ENCODE results near the gene CACNA1I. TPM values are rescaled to one million over a fixed set of nuclear protein-coding genes. Genes with fewer than 3 reads are reported as not detected.

Gene CACNA1I
- total and polyA plus RNA-seq, 2 experiments from 2014 or later, result 0.42 to 2.4 TPM

GRCh38 chr22:39699631-39700360 is 129.2 kb downstream of the CACNA1I start:
- H3K4me3 Mint-ChIP-seq, result no peak overlapping the region
- H3K36me3 Mint-ChIP-seq (ENCODE audit: low read depth), result no peaks in the 10 kb centered on the region
- Histone ChIP-seq H3K9me2 (ENCODE audit: insufficient read depth) (no peaks in the 10 kb centered on the region), H2AFZ (no peak overlapping the region), H3K36me3 (ENCODE audit: insufficient read depth) (no peaks in the 10 kb centered on the region), H3F3A (replicated peaks; ENCODE audit: low read depth) (no peaks in the 10 kb centered on the region), H3K4me1 (ENCODE audit: insufficient read depth) (no peaks in the 10 kb centered on the region), H3K27me3 (ENCODE audit: insufficient read depth) (no peaks in the 10 kb centered on the region), H3K79me2 (replicated peaks; ENCODE audit: insufficient read depth) (no peaks in the 10 kb centered on the region), H4K20me1 (replicated peaks; ENCODE audit: insufficient read depth) (no peaks in the 10 kb centered on the region), H3K27ac (ENCODE audit: low read depth) (no peak overlapping the region), H3K4me3 (no peak overlapping the region), H3K4me2 (no peak overlapping the region)
- no peaks in the 10 kb centered on the region for H3K4me1 Mint-ChIP-seq
- H3K27me3 Mint-ChIP-seq (ENCODE audit: insufficient read depth, low read depth, poor library complexity), result peaks cover 11% of the 10 kb centered on the region
- no peak overlapping the region for H3K27ac Mint-ChIP-seq
- TF ChIP-seq CREB1 (CRISPR knock-in tag; IDR thresholded peaks at IDR 0.05; ENCODE audit: low read depth), result no peak
- TF ChIP-seq STAT1 (IDR thresholded peaks at IDR 0.05; ENCODE audit: unreplicated experiment), result no peak
- TF ChIP-seq, protein P1, sequence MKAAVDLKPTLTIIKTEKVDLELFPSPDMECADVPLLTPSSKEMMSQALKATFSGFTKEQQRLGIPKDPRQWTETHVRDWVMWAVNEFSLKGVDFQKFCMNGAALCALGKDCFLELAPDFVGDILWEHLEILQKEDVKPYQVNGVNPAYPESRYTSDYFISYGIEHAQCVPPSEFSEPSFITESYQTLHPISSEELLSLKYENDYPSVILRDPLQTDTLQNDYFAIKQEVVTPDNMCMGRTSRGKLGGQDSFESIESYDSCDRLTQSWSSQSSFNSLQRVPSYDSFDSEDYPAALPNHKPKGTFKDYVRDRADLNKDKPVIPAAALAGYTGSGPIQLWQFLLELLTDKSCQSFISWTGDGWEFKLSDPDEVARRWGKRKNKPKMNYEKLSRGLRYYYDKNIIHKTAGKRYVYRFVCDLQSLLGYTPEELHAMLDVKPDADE (IDR thresholded peaks at IDR 0.05), result no peak
- TF ChIP-seq NANOG (IDR thresholded peaks at IDR 0.05; ENCODE audit: borderline replicate concordance), result no peak
- ATAC-seq (no peak), DNase-seq (ENCODE audit: low spot score) (no peak)
- H3K9me3 Mint-ChIP-seq, result no peaks in the 10 kb centered on the region

DNA sequence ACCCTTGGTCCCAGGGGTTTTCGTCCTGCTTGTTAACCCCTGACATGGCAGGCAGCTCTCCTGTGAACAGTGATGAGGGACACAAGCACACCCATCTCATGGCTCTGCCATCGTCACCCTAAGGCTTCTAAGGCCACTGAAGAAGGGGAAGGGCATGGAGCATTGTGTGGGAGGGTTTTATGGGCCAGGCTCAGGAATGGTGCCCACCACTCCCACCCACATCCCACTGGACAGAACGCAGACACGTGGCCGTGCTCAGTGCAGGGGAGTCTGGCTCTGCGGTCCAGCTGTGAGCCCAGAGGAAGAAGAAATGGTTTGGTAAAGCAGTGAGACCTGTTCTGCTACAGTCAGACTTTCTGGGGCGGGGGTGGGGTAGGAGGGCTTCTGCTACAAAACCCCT is 130.0 kb downstream of the CACNA1I start:
- H3K4me1 ChIP-seq (ENCODE audit: insufficient read depth), result no peaks in the 10 kb centered on the region
- H3K27me3 Mint-ChIP-seq (ENCODE audit: insufficient read depth, low read depth, poor library complexity), result peaks cover 11% of the 10 kb centered on the region
- no peaks in the 10 kb centered on the region for H4K20me1 ChIP-seq (replicated peaks; ENCODE audit: insufficient read depth)
- no peak overlapping the region for H3K4me2 ChIP-seq
- ATAC-seq (no peak), DNase-seq (ENCODE audit: low spot score) (no peak)
- no peak overlapping the region for H3K27ac ChIP-seq (ENCODE audit: low read depth)
- no peaks in the 10 kb centered on the region for H3K9me3 Mint-ChIP-seq
- no peak overlapping the region for H2AFZ ChIP-seq
- H3K4me3 ChIP-seq, result no peak overlapping the region
- no peak overlapping the region for H3K27ac Mint-ChIP-seq
- no peak overlapping the region for H3K4me3 Mint-ChIP-seq
- no peaks in the 10 kb centered on the region for H3F3A ChIP-seq (replicated peaks; ENCODE audit: low read depth)
- TF ChIP-seq ZNF114 (CRISPR knock-in tag; IDR thresholded peaks at IDR 0.05) (no peak), STAT1 (IDR thresholded peaks at IDR 0.05; ENCODE audit: unreplicated experiment) (no peak), REST (IDR thresholded peaks at IDR 0.05; ENCODE audit: unreplicated experiment) (no peak), NANOG (IDR thresholded peaks at IDR 0.05; ENCODE audit: borderline replicate concordance) (no peak), CREB1 (CRISPR knock-in tag; IDR thresholded peaks at IDR 0.05; ENCODE audit: low read depth) (no peak)
- TF ChIP-seq, protein P1 (IDR thresholded peaks at IDR 0.05), result no peak
- H3K36me3 ChIP-seq (ENCODE audit: insufficient read depth), result no peaks in the 10 kb centered on the region
- H3K27me3 ChIP-seq (ENCODE audit: insufficient read depth), result no peaks in the 10 kb centered on the region
- no peaks in the 10 kb centered on the region for H3K36me3 Mint-ChIP-seq (ENCODE audit: low read depth)
- H3K9me2 ChIP-seq (ENCODE audit: insufficient read depth), result no peaks in the 10 kb centered on the region
- H3K79me2 ChIP-seq (replicated peaks; ENCODE audit: insufficient read depth), result no peaks in the 10 kb centered on the region
- H3K4me1 Mint-ChIP-seq, result no peaks in the 10 kb centered on the region

Data from GM23338 (cell line).